Memory B cell (primary cell): ENCODE measurements around the gene CNOT1.
"Not testable (repeated sequence)": the region's sequence is repeated elsewhere in the genome, so short reads cannot be mapped to it uniquely, and the experiment has no call there.

Source experiments
- ATAC-seq: fragments of 150-1000 bp; cut with Tn5 transposase; 2 replicates; pipeline ENCODE4 v1.10.0; 2021; ENCODE audit warnings: low read depth, mild to moderate bottlenecking, moderate library complexity
- DNase-seq, 2 donors: peaks; one replicate each; pipeline ENCODE4 v3.0.0; 2022; ENCODE audit warnings: low spot score in 2 of 2
- H3K27ac Mint-ChIP-seq: one replicate; pipeline ENCODE4 v1.8.0; 2022; ENCODE audit warnings: mild to moderate bottlenecking, moderate library complexity, mixed read lengths
- H3K27me3 Mint-ChIP-seq: one replicate; pipeline ENCODE4 v1.8.0; 2022; ENCODE audit warnings: mixed read lengths
- H3K36me3 Mint-ChIP-seq: one replicate; pipeline ENCODE4 v1.8.0; 2022; ENCODE audit warnings: mild to moderate bottlenecking, mixed read lengths
- H3K4me1 Mint-ChIP-seq: one replicate; pipeline ENCODE4 v1.8.0; 2022; ENCODE audit warnings: mixed read lengths
- H3K4me3 Mint-ChIP-seq: one replicate; pipeline ENCODE4 v1.8.0; 2022; ENCODE audit warnings: mild to moderate bottlenecking, moderate library complexity, mixed read lengths
- H3K9me3 Mint-ChIP-seq: one replicate; pipeline ENCODE4 v1.8.0; 2022; ENCODE audit warnings: mixed read lengths

Gene CNOT1

DNA sequence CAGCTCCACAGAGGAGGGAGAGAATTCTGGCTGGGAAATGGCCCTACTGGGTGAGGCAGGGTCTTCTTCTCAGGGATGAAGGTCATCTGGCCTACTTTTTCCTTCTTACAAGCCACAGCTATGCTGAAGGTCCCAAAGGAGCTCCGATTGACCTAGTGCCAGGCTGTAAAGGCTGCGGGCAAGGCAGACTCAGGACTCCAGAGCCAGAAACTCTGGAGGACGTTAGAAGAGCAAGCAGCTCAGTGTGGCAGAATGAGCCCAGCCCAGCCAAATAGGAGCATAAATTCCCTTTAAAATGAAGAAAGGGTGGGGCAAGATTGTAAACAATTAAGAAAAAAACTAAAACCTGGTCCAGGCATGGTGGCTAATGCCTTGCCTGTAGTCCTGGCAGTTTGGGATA lies 20.1 kb upstream of the CNOT1 start:
- Mint-ChIP-seq H3K27ac (no peak overlapping the region), H3K27me3 (peaks cover 4% of the 10 kb centered on the region)

DNA sequence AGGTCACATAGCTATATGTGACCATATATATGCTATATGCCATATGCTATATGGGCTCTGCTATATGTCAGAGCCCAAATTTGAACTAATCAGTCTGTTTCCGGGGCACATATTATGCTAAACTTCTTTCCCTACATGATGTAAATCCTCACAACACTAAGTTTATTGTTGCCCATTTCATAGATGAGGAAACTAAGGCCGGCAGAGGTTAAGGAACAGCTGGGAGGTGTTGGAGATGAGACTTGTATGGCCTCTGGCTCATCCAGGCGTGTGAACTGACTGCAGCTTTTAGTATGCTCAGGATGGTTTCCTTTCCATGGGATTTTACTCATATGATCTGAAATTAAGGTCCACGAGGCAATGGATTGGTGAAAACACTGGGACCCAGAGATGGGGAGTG lies 17.5 kb upstream of the CNOT1 start:
- Mint-ChIP-seq H3K4me3 (no peak overlapping the region), H3K27ac (no peak overlapping the region), H3K27me3 (peaks cover 2% of the 10 kb centered on the region), H3K4me1 (peaks cover 3% of the 10 kb centered on the region), H3K9me3 (no peaks in the 10 kb centered on the region), H3K36me3 (no peaks in the 10 kb centered on the region)
- DNase-seq: no peak
- no peak for ATAC-seq

More for the DNA sequence above, 20.1 kb upstream of the CNOT1 start:
- H3K4me3 Mint-ChIP-seq: no peak overlapping the region
- peaks cover 3% of the 10 kb centered on the region for H3K4me1 Mint-ChIP-seq
- no peaks in the 10 kb centered on the region for H3K9me3 Mint-ChIP-seq
- no peaks in the 10 kb centered on the region for H3K36me3 Mint-ChIP-seq
- DNase-seq (no peak), ATAC-seq (no peak)

DNA sequence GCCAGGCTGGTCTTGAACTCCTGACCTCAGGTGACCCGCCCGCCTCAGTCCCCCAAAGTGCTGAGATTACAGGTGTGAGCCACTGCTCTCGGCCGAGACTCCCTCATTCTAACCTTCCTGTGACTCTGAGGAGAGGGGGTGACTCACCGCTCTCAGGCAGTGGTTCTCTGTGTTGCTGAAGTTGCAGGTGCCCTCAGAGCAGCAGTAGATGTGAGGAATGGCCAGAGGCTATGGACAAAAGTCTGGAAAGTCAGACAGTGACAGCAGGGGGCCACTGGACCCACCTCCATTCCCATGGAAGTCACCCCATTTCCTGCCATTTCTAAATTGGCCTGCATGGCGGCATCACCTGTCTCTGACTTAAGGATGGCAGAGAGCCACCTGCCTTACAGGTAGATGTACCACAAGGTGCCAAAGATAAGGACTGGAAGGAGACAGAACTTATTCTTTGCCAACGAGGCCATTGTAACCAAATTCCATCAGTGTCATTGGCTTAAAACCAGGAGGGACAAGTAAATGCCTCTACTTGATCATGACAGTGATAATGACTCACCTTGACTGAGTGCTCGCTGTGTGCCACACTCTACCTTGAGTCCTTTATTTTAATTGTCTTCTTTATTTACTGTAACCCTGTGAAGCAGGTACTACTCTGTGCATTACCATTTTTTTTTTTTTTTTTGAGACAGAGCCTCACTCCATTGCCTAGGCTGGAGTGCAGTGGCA lies 15.3 kb upstream of the CNOT1 start:
- H3K4me3 Mint-ChIP-seq: no peak overlapping the region
- DNase-seq (no peak), ATAC-seq (no peak)
- H3K4me1 Mint-ChIP-seq: no peaks in the 10 kb centered on the region
- H3K36me3 Mint-ChIP-seq: no peaks in the 10 kb centered on the region
- no peaks in the 10 kb centered on the region for H3K9me3 Mint-ChIP-seq
- peaks cover 6% of the 10 kb centered on the region for H3K27me3 Mint-ChIP-seq
- no peak overlapping the region for H3K27ac Mint-ChIP-seq

DNA sequence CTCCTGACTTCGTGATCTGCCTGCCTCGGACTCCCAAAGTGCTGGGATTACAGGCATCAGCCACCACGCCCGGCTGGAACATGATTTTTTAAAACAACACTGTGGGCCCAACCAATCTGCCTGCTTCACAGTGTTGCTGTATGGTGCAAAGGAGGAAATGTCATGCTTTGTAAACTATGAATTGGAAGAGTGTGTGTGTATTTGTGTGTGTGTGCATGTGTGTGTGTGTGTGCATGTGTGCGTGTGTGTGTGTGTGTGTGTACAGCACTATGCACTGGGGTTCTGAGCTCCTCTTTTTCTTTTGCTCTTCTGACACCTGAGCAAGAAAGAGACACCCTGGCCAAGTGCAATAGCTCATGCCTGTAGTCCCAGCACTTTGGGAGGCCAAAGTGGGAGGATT lies 14.5 kb upstream of the CNOT1 start:
- no peak overlapping the region for H3K27ac Mint-ChIP-seq
- H3K4me3 Mint-ChIP-seq: no peak overlapping the region
- H3K4me1 Mint-ChIP-seq: no peaks in the 10 kb centered on the region
- no peaks in the 10 kb centered on the region for H3K9me3 Mint-ChIP-seq
- H3K36me3 Mint-ChIP-seq: no peaks in the 10 kb centered on the region
- no peak for DNase-seq
- peaks cover 6% of the 10 kb centered on the region for H3K27me3 Mint-ChIP-seq
- no peak for ATAC-seq

DNA sequence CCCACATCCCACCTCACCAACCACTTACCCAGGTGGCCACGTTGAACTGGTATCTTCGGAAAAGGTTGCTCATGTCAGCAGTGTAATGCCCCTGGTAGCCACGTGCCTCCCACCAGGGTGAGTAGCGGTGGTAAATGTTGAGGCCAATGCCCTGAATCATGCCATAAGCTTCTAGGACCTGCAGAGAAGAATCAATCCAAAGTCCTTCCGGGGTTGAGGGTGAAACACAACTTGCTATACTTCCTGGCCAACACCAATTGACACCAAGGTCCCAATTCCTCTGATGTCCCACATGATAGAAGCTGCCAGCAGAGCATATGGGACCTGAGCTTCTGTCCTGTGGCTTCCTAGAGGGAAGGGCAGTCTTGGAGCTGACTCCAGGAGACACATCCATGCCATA lies 11.3 kb upstream of the CNOT1 start:
- no peak for ATAC-seq
- H3K36me3 Mint-ChIP-seq: no peaks in the 10 kb centered on the region
- no peak for DNase-seq
- H3K4me1 Mint-ChIP-seq: no peaks in the 10 kb centered on the region
- H3K27ac Mint-ChIP-seq: no peak overlapping the region
- no peak overlapping the region for H3K4me3 Mint-ChIP-seq
- H3K27me3 Mint-ChIP-seq: peaks cover 5% of the 10 kb centered on the region
- no peaks in the 10 kb centered on the region for H3K9me3 Mint-ChIP-seq

DNA sequence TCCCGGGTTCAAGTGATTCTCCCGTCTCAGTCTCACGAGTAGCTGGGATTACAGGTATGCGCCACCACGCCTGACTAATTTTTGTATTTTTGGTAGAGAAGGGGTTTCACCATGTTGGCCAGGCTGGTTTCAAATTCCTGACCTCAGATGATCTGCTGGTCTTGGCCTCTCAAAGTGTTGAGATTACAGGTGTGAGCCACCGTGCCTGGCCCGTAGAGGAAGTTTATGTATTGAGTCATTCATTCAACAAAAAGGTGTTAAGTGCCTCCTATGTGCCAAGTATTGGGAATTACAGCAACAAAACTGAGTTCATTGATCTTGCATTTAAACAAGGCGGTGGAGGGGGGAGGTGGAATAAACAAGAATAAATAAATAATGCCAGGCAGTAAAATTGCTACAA lies 10.2 kb upstream of the CNOT1 start:
- H3K36me3 Mint-ChIP-seq: no peaks in the 10 kb centered on the region
- H3K27ac Mint-ChIP-seq: no peak overlapping the region
- H3K27me3 Mint-ChIP-seq: peaks cover 4% of the 10 kb centered on the region
- no peak overlapping the region for H3K4me3 Mint-ChIP-seq
- H3K4me1 Mint-ChIP-seq: no peaks in the 10 kb centered on the region
- ATAC-seq: no peak
- no peaks in the 10 kb centered on the region for H3K9me3 Mint-ChIP-seq
- no peak for DNase-seq

DNA sequence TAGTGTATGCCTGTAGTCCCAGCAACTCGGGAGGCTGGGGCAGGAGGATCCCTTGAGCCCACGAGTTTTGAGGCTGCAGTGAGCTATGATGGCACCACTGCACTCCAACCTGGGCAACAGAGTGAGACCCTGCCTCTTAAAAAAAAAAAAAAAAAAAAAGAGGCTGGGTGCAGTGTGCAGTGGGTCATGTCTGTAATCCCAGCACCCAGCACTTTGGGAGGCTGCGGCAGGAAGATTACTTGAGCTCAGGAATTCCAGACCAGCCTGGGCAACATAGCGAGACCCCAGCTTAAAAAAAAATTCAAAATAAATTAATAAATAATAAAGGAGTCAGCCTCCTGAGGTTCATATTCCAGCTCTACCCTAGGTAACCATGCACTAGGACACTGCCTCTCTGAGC lies 9.6 kb upstream of the CNOT1 start:
- Mint-ChIP-seq H3K9me3 (no peaks in the 10 kb centered on the region), H3K27me3 (peaks cover 4% of the 10 kb centered on the region), H3K36me3 (no peaks in the 10 kb centered on the region), H3K4me3 (no peak overlapping the region), H3K27ac (no peak overlapping the region), H3K4me1 (no peaks in the 10 kb centered on the region)
- DNase-seq: no peak
- ATAC-seq: no peak

DNA sequence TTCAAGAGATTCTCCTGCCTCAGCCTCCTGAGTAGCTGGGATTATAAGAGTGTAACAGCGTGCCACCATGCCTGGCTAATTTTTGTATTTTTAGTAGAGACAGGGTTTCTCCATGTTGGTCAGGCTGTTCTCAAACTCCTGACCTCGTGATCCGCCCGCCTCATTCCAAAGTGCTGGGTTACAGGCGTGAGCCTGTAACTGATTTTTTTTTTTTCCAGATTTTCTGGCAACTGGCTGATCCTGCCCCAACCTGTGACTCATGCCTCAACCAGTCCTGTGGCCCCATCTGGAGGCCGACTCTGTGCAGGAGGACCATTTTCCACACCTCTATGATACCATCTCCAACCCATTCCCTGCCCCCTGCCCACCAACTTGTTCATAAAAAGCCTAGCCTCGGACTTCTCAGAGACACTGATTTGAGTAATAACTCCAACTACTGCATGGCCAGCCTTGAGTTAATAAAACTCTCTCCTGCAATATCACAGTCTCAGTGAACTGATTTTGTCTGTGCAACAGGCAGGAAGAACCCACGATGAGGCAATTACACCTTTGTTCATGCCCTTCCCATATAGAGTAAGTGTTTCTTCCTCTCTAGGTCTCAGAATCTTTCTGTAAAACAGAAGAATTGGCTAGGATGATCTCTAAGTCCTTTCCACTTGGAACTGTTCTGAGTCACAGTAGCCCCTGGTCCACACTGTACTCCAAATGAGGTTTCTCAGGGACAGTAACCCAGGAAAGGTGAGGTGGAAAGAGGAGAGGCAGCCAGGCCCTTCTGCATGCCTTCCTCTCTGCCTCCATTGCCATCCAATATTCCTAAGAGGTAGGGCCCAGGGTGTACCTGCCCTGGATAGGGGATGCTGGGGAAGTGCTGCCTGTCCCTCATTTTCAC lies 8.8 kb upstream of the CNOT1 start:
- H3K27ac Mint-ChIP-seq: no peak overlapping the region
- H3K27me3 Mint-ChIP-seq: peaks cover 4% of the 10 kb centered on the region
- no peak for DNase-seq

DNA sequence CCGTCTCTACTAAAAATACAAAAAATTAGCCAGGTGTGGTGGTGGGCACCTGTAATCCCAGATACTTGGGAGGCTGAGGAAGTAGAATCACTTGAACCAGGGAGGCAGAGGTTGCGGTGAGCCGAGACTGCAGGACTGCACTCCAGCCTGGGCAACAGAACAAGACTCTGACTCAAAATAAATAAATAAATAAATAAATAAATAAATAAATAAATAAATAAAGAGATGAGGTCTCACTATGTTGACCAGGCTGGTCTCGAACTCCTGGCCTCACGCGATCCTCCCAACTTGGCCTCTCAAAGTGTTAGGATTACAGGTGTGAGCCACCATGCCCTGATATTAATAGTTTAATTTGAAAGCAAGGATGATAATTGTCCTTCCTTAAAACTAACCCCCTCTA lies 7.4 kb upstream of the CNOT1 start:
- not testable (repeated sequence) for H3K9me3 Mint-ChIP-seq, DNase-seq, H3K27me3 Mint-ChIP-seq, H3K4me1 Mint-ChIP-seq, H3K36me3 Mint-ChIP-seq, H3K4me3 Mint-ChIP-seq, ATAC-seq, H3K27ac Mint-ChIP-seq

More for the DNA sequence above, 8.8 kb upstream of the CNOT1 start:
- ATAC-seq: no peak
- H3K4me3 Mint-ChIP-seq: no peak overlapping the region
- no peaks in the 10 kb centered on the region for H3K9me3 Mint-ChIP-seq
- H3K36me3 Mint-ChIP-seq: no peaks in the 10 kb centered on the region
- H3K4me1 Mint-ChIP-seq: no peaks in the 10 kb centered on the region

DNA sequence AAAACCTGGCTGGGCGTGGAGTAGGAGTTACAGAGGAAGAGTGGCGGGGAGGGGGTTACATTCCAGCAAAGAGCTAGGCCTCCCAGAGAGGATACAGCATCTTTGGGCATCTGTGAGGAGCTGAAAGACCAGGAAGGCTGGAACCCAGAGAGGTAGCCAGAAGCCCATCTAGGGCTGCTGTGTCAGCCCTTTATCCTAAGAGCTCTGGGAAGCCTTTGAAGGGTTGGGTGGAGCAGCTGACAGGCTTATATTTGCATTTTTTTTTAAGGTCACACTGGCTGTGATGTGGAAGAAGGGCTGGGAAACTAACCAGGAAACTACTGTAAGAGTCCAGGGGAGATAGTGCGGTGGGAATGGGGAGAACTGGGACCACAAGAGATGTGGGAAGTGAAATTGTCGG lies 6.8 kb upstream of the CNOT1 start:
- Mint-ChIP-seq H3K4me3 (no peak overlapping the region), H3K4me1 (no peaks in the 10 kb centered on the region), H3K9me3 (no peaks in the 10 kb centered on the region), H3K36me3 (no peaks in the 10 kb centered on the region), H3K27me3 (peaks cover 4% of the 10 kb centered on the region), H3K27ac (no peak overlapping the region)
- DNase-seq (no peak), ATAC-seq (no peak)

DNA sequence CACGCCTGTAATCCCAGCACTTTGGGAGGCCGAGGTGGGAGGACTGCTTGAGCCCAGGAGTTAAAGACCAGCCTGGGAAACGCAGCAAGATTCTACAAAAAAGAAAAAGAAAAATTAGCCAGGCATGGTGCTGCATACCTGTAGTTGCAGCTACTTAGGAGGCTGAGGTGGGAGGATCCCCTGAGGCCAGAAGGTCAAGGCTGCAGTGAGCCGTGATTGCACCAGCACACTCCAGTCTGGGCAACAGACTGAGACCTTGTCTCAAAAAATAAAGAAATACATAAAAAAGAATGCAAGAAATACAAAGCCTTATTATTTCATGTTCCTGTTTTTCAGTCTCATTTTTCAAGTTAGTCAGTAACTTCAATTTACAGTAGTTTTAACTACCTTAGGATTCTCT lies 5.9 kb upstream of the CNOT1 start:
- Mint-ChIP-seq H3K27me3 (peaks cover 4% of the 10 kb centered on the region), H3K4me1 (no peaks in the 10 kb centered on the region), H3K36me3 (no peaks in the 10 kb centered on the region), H3K9me3 (no peaks in the 10 kb centered on the region), H3K4me3 (no peak overlapping the region), H3K27ac (no peak overlapping the region)
- DNase-seq: no peak
- no peak for ATAC-seq

DNA sequence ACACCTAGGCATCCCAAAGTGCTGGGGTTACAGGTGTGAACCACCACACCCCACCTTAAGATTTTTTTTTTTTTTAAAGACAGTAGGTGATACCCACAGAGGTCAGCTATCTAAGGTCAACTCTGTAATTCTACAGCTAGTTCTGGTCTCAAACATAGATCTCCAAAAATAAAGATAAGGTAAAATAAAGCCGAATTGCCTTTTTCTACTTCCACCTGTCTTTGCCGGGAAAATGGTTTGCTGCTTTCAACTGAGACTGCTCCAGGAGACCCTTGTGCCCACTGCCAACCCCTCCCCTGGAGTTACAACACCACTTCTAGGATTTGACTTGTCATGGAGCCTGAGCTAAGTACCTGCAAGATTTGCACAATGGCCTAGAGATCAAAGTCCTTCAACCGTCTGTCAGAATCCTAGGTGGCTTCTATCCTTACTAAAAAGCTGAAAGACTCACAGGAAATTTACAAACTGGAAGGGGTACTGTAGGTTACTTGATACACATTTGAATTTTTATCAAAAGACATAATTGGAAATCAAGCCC lies 4.7 kb upstream of the CNOT1 start:
- no peaks in the 10 kb centered on the region for H3K9me3 Mint-ChIP-seq
- no peak for DNase-seq
- H3K27me3 Mint-ChIP-seq: no peaks in the 10 kb centered on the region
- peaks cover 3% of the 10 kb centered on the region for H3K36me3 Mint-ChIP-seq
- H3K27ac Mint-ChIP-seq: no peak overlapping the region
- no peak overlapping the region for H3K4me3 Mint-ChIP-seq
- ATAC-seq: no peak
- H3K4me1 Mint-ChIP-seq: no peaks in the 10 kb centered on the region

DNA sequence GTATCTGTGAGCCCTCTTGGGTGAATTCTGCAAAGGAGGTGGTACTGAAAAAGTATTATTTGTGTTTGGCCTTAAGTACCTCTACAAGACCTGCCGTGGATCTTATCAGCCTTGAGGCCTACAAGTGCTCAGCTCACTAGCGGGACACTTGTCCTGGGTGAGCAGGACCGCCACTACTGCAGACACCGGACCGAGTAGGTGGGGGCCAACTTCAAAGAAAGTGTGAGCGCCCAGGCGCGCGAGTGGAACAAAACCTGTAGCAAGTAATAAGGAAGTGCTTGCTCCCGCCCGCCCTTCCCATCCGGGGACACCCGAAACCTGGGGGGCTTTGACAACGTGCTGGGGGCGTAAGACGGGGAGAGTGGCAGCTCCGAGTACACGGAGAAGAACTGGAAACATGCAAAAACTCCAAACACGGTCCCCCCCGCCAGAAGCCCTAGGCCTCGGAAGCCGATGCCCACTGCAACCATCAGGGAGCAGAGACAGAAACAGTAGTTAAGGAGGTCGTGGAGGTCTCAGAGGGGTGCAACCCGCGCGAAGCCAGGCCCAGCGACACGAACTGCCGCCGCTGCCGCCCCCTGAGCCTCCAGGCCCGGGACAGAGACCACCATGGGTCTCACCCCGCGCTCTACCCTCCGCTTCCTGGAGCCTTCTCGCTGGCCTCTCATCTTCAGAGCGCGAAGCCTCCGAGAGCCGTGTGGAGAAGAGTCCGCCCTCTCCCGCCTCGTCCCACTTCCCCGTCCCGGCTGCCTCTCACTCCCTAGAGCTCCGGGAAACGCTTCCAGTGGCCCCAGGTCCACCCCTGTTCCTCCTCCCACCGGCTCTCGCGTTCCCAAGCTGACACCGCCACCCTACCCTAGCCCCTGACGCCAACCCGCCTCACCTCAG lies 537 bp downstream of the CNOT1 start:
- Mint-ChIP-seq H3K4me3 (peak overlapping the region; percentile 89), H3K4me1 (peaks cover 11% of the 10 kb centered on the region), H3K27me3 (no peaks in the 10 kb centered on the region), H3K36me3 (peaks cover 5% of the 10 kb centered on the region), H3K9me3 (no peaks in the 10 kb centered on the region), H3K27ac (peak overlapping the region; percentile 98)
- ATAC-seq: no peak
- peak; percentile 38 to 47 for DNase-seq

DNA sequence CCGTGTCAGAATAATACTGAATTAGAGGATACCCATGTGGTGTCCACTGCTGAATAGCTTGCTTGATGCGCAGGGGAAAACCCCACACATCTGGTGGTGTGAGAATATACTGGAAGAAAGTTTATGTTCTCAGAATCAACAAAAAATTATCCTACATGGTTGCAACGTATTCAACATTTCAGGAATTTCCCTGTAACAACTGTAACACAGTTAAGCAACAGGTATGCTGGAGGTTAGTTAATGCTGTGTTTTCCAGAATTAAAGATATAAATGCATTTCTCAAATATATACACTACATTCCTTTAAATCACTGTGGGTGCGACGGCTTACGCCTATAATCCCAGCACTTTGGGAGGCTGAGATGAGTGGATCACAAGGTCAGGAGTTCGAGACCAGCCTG lies 5.4 kb downstream of the CNOT1 start:
- Mint-ChIP-seq H3K4me3 (no peak overlapping the region), H3K27me3 (no peaks in the 10 kb centered on the region), H3K36me3 (peaks cover 17% of the 10 kb centered on the region), H3K9me3 (no peaks in the 10 kb centered on the region), H3K4me1 (peaks cover 16% of the 10 kb centered on the region), H3K27ac (no peak overlapping the region)
- no peak for ATAC-seq
- no peak for DNase-seq
